Lung (tissue), 12 donors: Measurements from ENCODE around the gene POC5. TPM values are rescaled to one million over a fixed set of nuclear protein-coding genes. Genes with fewer than 3 reads are reported as not detected.

Source experiments
- ATAC-seq: fragments of 200-7000 bp; cut with Tn5 transposase; one replicate; pipeline ENCODE4 v1.9.1; 2020; ENCODE audit warnings: moderate number of reproducible peaks; ENCODE audit not compliant: insufficient read depth, low FRiP score
- DNase-seq, 3 donors: peaks; one replicate each; pipeline ENCODE4 v3.0.0-alpha.2; 2013 to 2017
- H3K27ac ChIP-seq, 2 donors: one replicate each; pipeline ENCODE4 v1.5.1; 2013; ENCODE audit warnings: mild to moderate bottlenecking in 2 of 2, moderate library complexity in 2 of 2, control low read depth in 1 of 2, inconsistent platforms in 1 of 2, low read depth in 1 of 2, low read length in 1 of 2
- H3K27me3 ChIP-seq, 3 donors: one replicate each; pipeline ENCODE4 v1.5.1; 2013; ENCODE audit warnings: low read length in 2 of 3; ENCODE audit not compliant: control insufficient read depth in 3 of 3, insufficient read depth in 3 of 3
- H3K36me3 ChIP-seq, 4 donors: one replicate each; pipeline ENCODE4 v1.5.1; 2013; ENCODE audit warnings: low read length in 4 of 4, mild to moderate bottlenecking in 1 of 4, moderate library complexity in 1 of 4; ENCODE audit not compliant: control insufficient read depth in 4 of 4, insufficient read depth in 4 of 4
- H3K4me1 ChIP-seq, 5 donors: one replicate each; pipeline ENCODE4 v1.5.1; 2013; ENCODE audit warnings: low read length in 5 of 5, mild to moderate bottlenecking in 2 of 5, moderate library complexity in 1 of 5; ENCODE audit not compliant: control insufficient read depth in 5 of 5, insufficient read depth in 5 of 5
- H3K4me3 ChIP-seq: one replicate; pipeline ENCODE4 v1.5.1; 2013; ENCODE audit warnings: mild to moderate bottlenecking, control low read depth, moderate library complexity
- H3K9ac ChIP-seq, 2 donors: one replicate each; pipeline ENCODE4 v1.5.1; 2013; ENCODE audit warnings: low read length in 2 of 2, control low read depth in 1 of 2; ENCODE audit not compliant: insufficient read depth in 1 of 2
- H3K9me3 ChIP-seq, 4 donors: one replicate each; pipeline ENCODE4 v1.5.1; 2013; ENCODE audit warnings: low read length in 3 of 4, mild to moderate bottlenecking in 1 of 4, moderate library complexity in 1 of 4; ENCODE audit not compliant: control insufficient read depth in 4 of 4, insufficient read depth in 3 of 4
- CTCF ChIP-seq: IDR thresholded peaks from 2 replicates; pipeline ENCODE4 v1.5.1; 2012; ENCODE audit warnings: mild to moderate bottlenecking; ENCODE audit errors: control extremely low read depth, extremely low read depth
- WGBS, 2 donors: extraction: QIAGEN DNeasy Blood & Tissue Kit; methylation state at CpG; one replicate each; pipeline ENCODE4 v1.1.7; 2013; 5-methylcytosine and 5-hydroxymethylcytosine counted together
- polyA plus RNA-seq, 2 donors: library from polyadenylated mRNA; stranded (reverse); fragments of 200-250 nt; gene quantifications; one replicate each; pipeline ENCODE4 v1.2.1, GENCODE V29; 2013
- total RNA-seq, 2 donors: library from RNA; depleted of rRNA in 1 of 2; stranded (reverse); fragments of >200 nt in 1 of 2; gene quantifications; one replicate each; pipeline ENCODE4 v1.2.1, GENCODE V29; 2014 to 2021
- donor health status: control.
- donor health status: control.
- donor health status: Bipolar disorder and iron deficiency.
- donor health status: healthy.
- donor health status: DM: yes; HTN: yes; CAD: no.

Gene POC5
- total and polyA plus RNA-seq, 4 donors: 7.7 to 18.0 (median 11.0) TPM

- no peaks in the 10 kb centered on the region for H3K4me1 ChIP-seq
- peaks cover 2 to 7% (median 7%) of the 10 kb centered on the region in 4 donors for H3K36me3 ChIP-seq
- no peaks in the 10 kb centered on the region for H3K27me3 ChIP-seq
- H3K4me3 ChIP-seq: no peak overlapping the region
- WGBS, 2 donors: 48 to 68% methylated on average over 1 of the region's 1 CpG
- ATAC-seq (no peak), DNase-seq (no peak)
- H3K9me3 ChIP-seq: no peaks in the 10 kb centered on the region
- no peak overlapping the region for H3K27ac ChIP-seq
- no peak overlapping the region for H3K9ac ChIP-seq
- no peak for TF ChIP-seq CTCF
Measured at GRCh38 chr5:75710637-75711036, 6.6 kb downstream of the POC5 start.

DNA sequence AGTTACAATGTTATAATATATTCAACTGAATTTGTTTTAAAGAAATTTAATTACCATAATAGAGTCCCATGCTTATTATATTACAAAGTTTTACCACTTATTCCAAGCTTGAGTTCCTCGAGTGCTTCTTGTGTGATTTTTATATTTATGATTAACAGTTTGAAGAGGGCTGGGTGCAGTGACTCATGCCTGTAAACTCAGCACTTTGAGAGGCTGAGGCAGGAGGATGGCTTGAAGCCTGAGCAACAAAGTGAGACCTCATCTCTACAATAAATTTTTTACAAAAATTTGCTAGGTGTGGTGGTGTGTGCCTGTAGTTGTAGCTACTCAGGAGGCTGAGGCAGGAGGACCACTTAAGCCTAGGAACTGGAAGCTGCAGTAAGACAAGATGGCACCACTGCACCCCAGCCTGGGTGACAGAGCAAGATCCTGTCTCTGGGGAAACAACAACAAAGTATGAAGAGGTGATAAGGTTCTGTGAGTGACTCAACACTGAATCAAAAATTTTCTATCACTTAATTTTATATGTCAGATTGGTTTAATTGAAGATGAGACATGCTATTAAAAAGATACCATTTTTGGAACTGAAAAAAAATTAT is 9.2 kb downstream of the POC5 start:
- no peak for ATAC-seq
- no peaks in the 10 kb centered on the region for H3K4me1 ChIP-seq
- H3K36me3 ChIP-seq: peaks cover 1 to 8% (median 5%) of the 10 kb centered on the region in 4 donors
- H3K9me3 ChIP-seq: no peaks in the 10 kb centered on the region
- 63 to 82% methylated on average over 1 of the region's 1 CpG for WGBS, 2 donors
- DNase-seq: no peak
- TF ChIP-seq CTCF: no peak
- no peak overlapping the region for H3K4me3 ChIP-seq
- H3K9ac ChIP-seq: no peak overlapping the region
- no peaks in the 10 kb centered on the region for H3K27me3 ChIP-seq
- H3K27ac ChIP-seq: no peak overlapping the region

DNA sequence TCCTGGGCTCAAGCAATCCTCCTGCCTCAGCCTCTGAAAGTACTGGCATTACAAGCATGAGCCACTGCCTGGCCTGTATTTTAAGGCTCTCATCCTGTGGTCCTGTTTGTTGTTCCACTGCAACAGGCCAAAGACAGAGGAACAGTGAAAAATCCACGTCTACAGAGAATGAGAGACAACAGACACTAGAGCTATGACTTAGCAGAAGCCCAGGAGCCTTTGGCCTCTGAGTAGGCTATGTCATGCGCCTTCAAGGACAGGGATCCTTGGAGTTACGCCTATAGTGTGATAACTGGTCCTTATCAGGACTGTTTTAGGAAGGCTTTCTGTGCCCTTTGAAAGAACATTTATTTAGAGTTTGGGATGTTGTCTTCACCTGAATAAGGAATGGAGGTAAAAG is 10.5 kb downstream of the POC5 start:
- H3K36me3 ChIP-seq: peaks cover 3 to 20% (median 10%) of the 10 kb centered on the region in 4 donors
- TF ChIP-seq CTCF: no peak

GRCh38 chr5:75706016-75706415 is 11.2 kb downstream of the POC5 start:
- Histone ChIP-seq H3K27ac (no peak overlapping the region), H3K36me3 (peaks cover 3 to 23% (median 11%) of the 10 kb centered on the region in 4 donors), H3K9ac (no peak overlapping the region), H3K4me3 (no peak overlapping the region), H3K4me1 (no peaks in the 10 kb centered on the region), H3K27me3 (no peaks in the 10 kb centered on the region), H3K9me3 (no peaks in the 10 kb centered on the region)
- 45 to 62% methylated on average over 1 of the region's 1 CpG for WGBS, 2 donors
- no peak for ATAC-seq
- no peak for DNase-seq
- TF ChIP-seq CTCF: no peak

More for the DNA sequence above, 10.5 kb downstream of the POC5 start:
- H3K27ac ChIP-seq: no peak overlapping the region
- no peak for ATAC-seq
- no peak overlapping the region for H3K9ac ChIP-seq
- WGBS, 2 donors: 89 to 95% methylated on average over 3 of the region's 3 CpGs
- H3K4me1 ChIP-seq: no peaks in the 10 kb centered on the region
- no peak for DNase-seq
- H3K27me3 ChIP-seq: no peaks in the 10 kb centered on the region
- H3K4me3 ChIP-seq: no peak overlapping the region
- no peaks in the 10 kb centered on the region for H3K9me3 ChIP-seq
